HG03520 (cell line): ENCODE data around the gene RNASE8.
A peak's percentile ranks its signal among the peaks of the same experiment; 100 is the strongest.

Source experiments
- ATAC-seq: cut with Tn5 transposase; IDR thresholded peaks from one replicate; pipeline ENCODE4 v1.9.1; 2021; ENCODE audit warnings: mild to moderate bottlenecking, moderate library complexity; ENCODE audit not compliant: unreplicated experiment

The RNASE8 gene

GRCh38 chr14:21049271-21049673 lies 8.3 kb upstream of the RNASE8 start:
- no peak for ATAC-seq

GRCh38 chr14:21050597-21050996 lies 7.0 kb upstream of the RNASE8 start:
- no peak for ATAC-seq

DNA sequence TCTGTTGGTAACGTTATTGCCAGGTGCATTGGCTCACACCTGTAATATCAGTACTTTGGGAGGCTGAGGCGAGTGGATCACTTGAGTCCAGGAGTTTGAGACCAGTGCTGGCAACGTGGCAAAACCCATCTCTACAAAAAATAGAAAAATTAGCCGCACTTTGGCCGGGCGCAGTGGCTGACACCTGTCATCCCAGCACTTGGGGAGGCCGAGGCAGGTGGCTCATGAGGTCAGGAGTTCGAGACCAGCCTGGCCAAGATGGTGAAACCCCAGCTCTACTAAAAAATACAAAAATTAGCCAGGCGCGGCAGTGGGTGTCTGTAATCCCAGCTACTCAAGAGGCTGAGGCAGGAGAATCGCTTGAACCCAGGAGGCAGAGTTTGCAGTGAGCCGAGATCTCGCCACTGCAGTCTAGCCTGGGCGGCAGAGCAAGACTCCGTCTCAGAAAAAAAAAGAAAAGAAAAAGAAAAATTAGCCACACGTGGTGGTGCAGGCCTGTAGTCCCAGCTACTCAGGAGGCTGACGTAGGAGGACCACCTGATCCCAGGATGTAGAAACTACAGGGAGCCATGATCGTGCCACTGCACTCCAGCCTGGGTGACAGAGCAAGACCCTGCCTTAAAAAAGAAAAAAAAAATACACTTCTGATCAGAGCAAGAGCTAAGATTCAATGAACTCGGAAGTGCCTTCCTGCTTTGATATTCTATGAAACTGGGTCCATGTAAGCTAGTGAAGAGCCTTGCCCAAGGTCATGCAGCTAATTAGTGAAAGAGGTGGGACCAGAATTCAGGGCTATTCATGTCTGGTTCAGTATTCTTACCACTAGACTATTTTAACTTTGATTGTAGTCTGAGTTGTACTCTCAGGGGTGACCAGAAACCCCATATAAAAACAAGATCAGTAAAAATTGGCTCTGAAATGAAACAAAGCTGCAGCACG lies 4.2 kb upstream of the RNASE8 start:
- no peak for ATAC-seq

GRCh38 chr14:21054123-21054767 lies 3.4 kb upstream of the RNASE8 start:
- no peak for ATAC-seq

- ATAC-seq, result no peak
These were observed 2.9 kb upstream of the RNASE8 start for GRCh38 chr14:21054768-21055145.

DNA sequence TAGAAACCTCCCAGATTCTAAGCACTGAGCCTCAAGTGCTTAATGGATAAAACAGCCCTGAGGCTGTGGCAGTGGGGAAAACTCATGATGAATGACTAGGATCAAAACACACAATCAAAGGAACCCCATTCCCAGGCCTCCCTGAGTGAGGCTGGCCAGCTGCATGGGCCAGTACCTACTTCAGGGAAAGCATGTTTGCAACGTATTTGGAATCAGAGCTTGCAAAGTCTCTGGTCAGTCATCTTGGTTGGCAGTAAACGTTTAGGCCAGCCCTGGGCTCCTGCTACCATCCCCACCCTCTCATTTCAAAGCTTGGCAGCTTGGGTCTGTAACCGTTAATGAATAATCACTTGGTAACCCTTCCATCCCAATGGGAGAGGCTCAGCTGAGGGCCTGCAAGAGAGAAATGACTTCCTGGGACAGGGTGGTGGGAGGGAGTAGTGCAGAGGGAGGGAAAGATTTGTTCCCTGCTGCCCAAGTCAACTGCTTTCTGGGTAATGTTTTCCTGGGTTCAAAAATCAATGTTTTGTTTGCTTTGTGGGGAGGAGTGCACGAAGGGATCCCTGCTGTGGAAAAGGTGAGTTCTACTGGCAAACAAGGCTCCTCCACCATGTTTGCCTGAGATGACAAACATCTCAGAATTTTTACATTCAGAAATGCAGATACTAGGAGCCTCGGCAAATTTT lies 2.0 kb upstream of the RNASE8 start:
- ATAC-seq, result no peak

DNA sequence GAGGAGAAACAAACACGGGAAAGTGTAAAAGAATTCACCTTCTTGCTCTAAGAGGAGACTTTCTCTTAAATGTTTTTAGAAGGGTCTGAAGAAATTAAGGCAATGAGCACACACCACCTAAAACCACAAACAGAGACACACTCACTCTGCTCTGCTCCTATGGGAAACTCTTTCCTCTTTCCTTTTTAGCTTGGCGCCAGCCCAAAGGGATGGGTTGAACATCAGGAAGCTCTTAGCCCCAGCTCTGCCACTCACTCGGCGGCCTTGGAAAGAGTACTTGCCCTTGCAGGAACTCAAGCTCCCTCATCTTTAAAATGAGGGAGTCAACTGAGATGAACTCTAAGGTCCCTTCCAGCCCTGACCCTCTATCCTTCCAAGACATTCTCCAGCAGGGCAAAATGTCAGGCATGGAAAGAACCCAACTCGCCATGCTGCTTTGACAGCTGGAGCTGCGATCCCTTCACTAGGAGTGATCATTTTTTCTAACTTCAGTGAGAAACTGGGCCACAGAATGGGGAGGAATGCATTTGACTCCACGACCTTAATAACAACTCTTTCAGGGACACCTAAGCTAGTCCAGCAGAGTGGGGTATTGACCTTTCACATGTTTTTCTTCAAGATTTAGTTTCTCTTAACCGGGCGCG lies 980 bp upstream of the RNASE8 start:
- no peak for ATAC-seq

GRCh38 chr14:21058903-21059302 lies 1.3 kb downstream of the RNASE8 start:
- ATAC-seq, result no peak

GRCh38 chr14:21059842-21060613 lies 2.4 kb downstream of the RNASE8 start:
- no peak for ATAC-seq

DNA sequence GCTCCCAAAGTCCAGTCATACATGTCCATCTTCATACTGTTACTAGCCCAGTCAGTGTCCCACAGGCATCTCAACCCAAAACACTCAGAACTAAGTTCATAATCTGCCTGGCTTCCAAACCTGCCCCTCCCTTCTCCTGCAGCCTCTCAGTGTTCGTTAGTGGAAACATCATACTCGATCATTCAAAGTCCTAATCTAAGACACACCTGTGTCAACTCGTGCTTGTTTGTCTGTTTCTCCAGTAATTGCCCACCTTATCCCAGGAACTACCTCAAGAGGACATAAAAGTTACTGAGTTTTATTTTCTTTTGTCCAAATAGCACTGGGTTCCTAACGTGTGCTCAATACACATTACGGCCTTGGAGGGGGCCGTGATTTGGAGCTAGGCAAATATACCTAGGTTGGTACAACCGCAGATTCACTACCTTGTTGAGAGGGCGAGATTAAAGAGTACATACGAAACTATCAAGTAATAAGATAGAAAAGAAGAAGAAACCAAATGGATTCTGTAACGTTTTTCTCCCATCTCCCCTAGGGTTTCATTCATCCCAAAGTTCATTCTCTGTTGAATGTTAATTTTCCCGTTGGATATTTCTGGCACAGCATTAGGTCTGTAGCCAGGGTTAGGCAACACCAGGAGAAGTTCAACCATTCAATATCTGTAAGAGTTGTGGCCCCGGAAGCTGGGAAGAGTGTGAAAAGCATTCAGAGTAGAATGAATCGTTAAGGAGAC lies 3.2 kb downstream of the RNASE8 start:
- no peak for ATAC-seq

GRCh38 chr14:21061347-21061668 lies 3.7 kb downstream of the RNASE8 start:
- no peak for ATAC-seq

DNA sequence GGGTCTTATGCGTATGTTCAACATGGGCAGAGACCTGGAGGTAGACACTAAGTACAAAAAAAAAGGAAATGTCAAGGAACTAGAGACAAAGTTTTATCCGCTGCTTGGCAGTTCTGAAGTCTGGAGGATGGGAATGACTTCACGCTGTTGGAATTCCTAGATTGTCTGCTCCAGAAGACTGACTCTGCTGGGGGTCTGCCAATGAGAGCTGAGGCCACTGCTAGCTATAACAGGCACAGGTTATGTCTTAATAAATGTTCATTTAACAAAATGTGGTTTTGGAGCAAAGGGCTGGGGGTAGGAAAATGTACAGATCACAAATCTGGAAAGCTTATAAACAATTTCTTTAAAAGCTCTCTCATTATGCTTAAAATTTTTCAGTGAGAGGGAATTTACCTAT lies 5.9 kb downstream of the RNASE8 start:
- no peak for ATAC-seq

DNA sequence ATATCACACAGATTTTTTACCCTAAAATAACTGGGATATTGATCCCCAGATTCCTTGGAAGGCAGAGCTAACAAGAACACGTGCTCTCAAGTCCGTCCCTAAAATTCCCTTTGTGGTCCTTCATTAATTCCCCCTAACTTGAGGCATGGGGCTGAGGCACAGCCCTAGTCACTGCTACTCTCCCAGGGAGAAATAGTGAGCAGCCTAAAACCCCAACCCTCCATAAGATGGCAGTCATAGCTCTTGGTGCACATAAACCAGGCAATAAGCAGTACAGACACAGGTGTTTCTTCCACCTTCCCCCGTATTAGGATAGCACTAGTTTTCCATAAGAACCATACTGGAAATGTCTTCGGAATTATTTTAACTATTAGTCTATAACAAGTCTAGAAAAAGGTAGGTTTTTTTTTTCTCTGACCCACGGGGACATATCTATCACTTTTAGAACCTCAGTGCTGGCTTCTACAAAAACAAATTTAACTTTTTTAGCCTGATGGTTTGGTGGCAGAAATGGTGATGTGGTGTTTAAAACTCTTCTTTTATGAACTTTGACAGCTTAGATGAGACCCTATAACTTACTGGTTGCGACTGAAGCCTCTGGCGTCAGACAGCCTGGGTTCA lies 9.4 kb downstream of the RNASE8 start:
- no peak for ATAC-seq

DNA sequence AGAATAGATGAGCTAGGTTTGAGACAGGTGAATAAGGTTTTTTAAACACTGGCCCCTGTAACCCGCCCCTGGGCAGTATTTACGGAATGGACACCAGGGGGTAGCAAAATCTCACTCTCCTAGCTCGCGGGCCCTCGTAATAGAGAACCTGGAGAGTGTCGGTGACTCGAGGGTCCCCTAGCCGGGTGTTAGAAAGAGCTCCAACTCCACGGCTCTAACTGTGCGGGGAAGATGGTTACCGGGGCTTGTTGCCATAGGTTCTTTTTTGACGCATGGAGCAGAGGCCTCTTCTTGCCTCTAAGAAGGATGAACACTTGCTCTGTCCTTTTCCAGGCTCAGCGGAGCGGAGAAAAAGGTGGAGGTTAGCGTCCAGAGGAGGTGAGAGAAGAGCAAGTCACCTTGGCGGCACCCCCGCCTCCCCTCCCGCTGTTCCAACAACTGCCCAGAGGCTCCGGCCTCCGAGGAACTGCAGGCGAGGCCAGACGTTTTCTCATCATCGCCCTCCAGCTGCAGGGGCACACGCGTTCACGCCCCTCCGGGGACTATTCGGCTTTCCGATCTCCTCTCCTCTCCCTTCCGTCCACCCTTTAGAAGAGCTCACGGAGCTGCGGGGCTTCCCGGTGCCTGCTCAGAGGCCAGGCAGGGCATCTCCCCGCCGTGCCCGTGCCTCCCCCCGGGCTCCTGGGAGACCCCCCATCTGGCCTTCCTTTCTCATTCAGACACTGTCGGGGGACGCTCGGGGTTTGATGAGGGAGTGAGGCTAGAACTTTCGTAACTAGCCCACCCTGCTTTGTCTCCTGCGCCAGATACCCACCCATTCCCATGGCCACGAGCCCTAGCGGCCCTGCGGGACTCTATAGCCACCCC lies 11.1 kb downstream of the RNASE8 start:
- ATAC-seq, result no peak

DNA sequence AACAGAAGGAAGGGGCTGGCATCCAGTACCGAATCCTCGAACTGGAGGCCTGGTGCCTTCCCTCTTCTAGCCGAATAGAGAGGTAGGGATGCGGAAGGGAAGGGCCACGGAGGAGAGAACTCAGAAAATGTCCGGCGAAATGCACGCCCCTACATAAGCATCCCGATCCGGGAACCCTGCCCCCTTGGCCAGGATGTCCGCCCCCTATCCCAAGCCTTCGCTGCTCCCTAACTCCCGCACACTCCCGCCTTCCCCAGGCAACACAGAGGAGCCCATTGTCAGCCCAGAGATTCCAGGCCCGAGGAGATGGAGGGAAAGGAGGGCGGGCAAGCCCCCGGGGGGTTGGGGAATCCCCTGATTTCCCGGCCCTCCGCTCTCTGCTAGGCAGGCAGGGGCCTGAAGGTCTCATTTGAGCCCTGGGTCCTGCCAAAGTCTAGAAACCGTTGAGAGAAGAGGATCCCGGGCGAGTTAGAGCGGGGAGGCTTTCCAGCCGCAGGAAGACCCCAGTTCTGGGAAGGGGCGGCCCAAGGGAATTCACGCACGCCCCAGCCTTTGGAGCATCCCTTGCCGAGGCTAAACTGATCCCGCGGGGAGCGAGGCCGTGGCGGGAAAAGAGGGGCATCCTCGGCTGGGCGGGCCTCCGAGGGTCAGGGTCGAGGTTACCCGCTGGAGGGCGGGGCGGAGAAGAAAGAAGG lies 11.9 kb downstream of the RNASE8 start:
- no peak for ATAC-seq

- no peak for ATAC-seq
These were observed 12.5 kb downstream of the RNASE8 start, which contains the start of gene ARHGEF40 for GRCh38 chr14:21070083-21070609. Gene ARHGEF40, plus strand, starts transcription at chr14:21070304. Its CDS starts 93 bp downstream, at chr14:21070397.

- ATAC-seq, result peak; percentile 5
These were observed 13.1 kb downstream of the RNASE8 start for GRCh38 chr14:21070610-21071224.
